WTC11 (cell line): ENCODE data around the gene SMIM29. TPM values are rescaled to one million over a fixed set of nuclear protein-coding genes. Genes with fewer than 3 reads are reported as not detected.

Source experiments
- ARID4B ChIP-seq: sonication (generic); formaldehyde crosslinking; IDR thresholded peaks from 2 replicates; pipeline ENCODE4 v1.8.0; 2023; ENCODE audit warnings: missing genetic modification reagents, mild to moderate bottlenecking, borderline replicate concordance
- ATF3 ChIP-seq: sonication (generic); formaldehyde crosslinking; conservative IDR thresholded peaks from 2 replicates; pipeline ENCODE4 v1.8.1; 2022; ENCODE audit warnings: mild to moderate bottlenecking, missing genetic modification reagents
- CDX4 ChIP-seq: fragments of 250-450 bp; sonication (Bioruptor Pico); IDR thresholded peaks from 2 replicates; pipeline ENCODE4 v1.9.0; 2021; ENCODE audit warnings: moderate library complexity, mild to moderate bottlenecking, inconsistent platforms, borderline replicate concordance
- ESRRA ChIP-seq: sonication (generic); formaldehyde crosslinking; IDR thresholded peaks from 2 replicates; pipeline ENCODE4 v1.8.1; 2022; ENCODE audit warnings: mild to moderate bottlenecking, missing genetic modification reagents, borderline replicate concordance
- IRF2 ChIP-seq: sonication (generic); formaldehyde crosslinking; IDR thresholded peaks from 2 replicates; pipeline ENCODE4 v1.8.0; 2022; ENCODE audit warnings: low read depth, missing genetic modification reagents, borderline replicate concordance
- OVOL2 ChIP-seq: fragments of 250-450 bp; sonication (Bioruptor Pico); IDR thresholded peaks from 2 replicates; pipeline ENCODE4 v1.9.0; 2021; ENCODE audit warnings: mild to moderate bottlenecking, borderline replicate concordance
- RORB ChIP-seq: fragments of 250-450 bp; sonication (Bioruptor Pico); IDR thresholded peaks from 2 replicates; pipeline ENCODE4 v1.9.0; 2021; ENCODE audit warnings: mild to moderate bottlenecking
- SMAD4 ChIP-seq: sonication (generic); formaldehyde crosslinking; IDR thresholded peaks from 2 replicates; pipeline ENCODE4 v1.8.0; 2022; ENCODE audit warnings: mild to moderate bottlenecking, missing genetic modification reagents
- SP1 ChIP-seq: sonication (generic); formaldehyde crosslinking; conservative IDR thresholded peaks from 2 replicates; pipeline ENCODE4 v1.8.1; 2022; ENCODE audit warnings: missing genetic modification reagents
- ZNF281 ChIP-seq: sonication (generic); formaldehyde crosslinking; IDR thresholded peaks from 2 replicates; pipeline ENCODE4 v1.8.0; 2023; ENCODE audit warnings: mild to moderate bottlenecking, missing genetic modification reagents
- ZNF317 ChIP-seq: sonication (generic); formaldehyde crosslinking; IDR thresholded peaks from 2 replicates; pipeline ENCODE4 v1.8.1; 2023; ENCODE audit warnings: low read depth, mild to moderate bottlenecking, moderate library complexity, missing genetic modification reagents, borderline replicate concordance
- ZNF396 ChIP-seq: fragments of 250-450 bp; sonication (Bioruptor Pico); IDR thresholded peaks from 2 replicates; pipeline ENCODE4 v1.8.0; 2021; ENCODE audit warnings: mild to moderate bottlenecking, moderate library complexity, borderline replicate concordance
- total RNA-seq: library from RNA; stranded (reverse); gene quantifications from 3 replicates; pipeline ENCODE4 v1.2.3, GENCODE V29; 2021
- TF ChIP-seq, protein P1 (sequence below): sonication (generic); formaldehyde crosslinking; IDR thresholded peaks from 2 replicates; pipeline ENCODE4 v1.8.1; 2023; ENCODE audit warnings: mild to moderate bottlenecking, missing genetic modification reagents, borderline replicate concordance
- TF ChIP-seq, protein P2 (sequence below): fragments of 250-450 bp; sonication (Bioruptor Pico); IDR thresholded peaks from 2 replicates; pipeline ENCODE4 v1.8.0; 2021; ENCODE audit warnings: mild to moderate bottlenecking
- TF ChIP-seq, protein P3 (sequence below): sonication (generic); formaldehyde crosslinking; IDR thresholded peaks from 2 replicates; pipeline ENCODE4 v1.8.1; 2022; ENCODE audit warnings: low read depth, mild to moderate bottlenecking, moderate library complexity, missing genetic modification reagents, borderline replicate concordance
- TF ChIP-seq, protein P4 (sequence below): sonication (generic); formaldehyde crosslinking; IDR thresholded peaks from 2 replicates; pipeline ENCODE4 v1.8.0; 2022; ENCODE audit warnings: mild to moderate bottlenecking, missing genetic modification reagents
- TF ChIP-seq, protein P5 (sequence below): fragments of 250-450 bp; sonication (Bioruptor Pico); conservative IDR thresholded peaks from 2 replicates; pipeline ENCODE4 v1.9.0; 2021; ENCODE audit warnings: mild to moderate bottlenecking

The SMIM29 gene
- total RNA-seq, 1 experiment from 2014 or later, result 11.7 TPM

DNA sequence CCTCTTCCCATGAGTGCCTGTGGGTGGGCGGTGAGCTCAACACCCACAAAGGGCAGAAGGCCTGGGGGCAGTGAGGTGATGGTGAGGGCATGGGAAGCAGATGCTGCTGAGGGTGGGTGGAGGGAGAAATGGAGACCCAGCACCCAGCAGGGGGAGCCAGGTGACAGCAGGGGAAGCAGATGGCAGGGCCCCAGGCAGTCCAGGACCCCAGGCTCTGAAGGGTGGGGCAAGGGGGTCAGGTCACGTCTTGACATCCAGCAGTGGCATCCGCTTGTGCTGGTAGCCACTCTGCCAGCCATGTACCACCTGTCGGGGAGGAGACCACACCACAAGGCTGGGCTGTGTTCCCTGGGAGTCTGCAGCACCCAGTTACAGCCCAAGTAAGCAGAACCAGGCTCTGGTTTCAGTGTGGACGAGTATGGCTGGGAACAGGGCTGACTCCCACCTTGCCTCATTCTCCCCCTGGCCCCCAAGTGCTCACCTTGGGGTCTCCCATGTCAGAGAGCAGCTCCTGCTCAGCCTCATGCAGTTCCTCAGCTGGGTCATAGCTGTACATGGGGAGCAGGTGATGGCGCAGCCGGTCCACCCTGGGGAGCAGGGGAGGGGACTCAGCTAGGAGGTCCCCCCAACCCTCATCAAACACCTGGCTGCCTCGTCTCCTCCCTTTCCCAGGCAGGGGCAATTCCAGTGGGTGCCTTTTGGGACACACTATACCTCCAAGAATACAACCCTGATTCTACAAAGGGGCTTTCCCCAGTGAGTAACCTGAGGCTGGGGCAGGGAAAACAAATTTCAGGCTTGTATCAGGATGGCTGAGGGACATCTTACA is 2.0 kb downstream of the SMIM29 start (continued):
- TF ChIP-seq, protein P1, sequence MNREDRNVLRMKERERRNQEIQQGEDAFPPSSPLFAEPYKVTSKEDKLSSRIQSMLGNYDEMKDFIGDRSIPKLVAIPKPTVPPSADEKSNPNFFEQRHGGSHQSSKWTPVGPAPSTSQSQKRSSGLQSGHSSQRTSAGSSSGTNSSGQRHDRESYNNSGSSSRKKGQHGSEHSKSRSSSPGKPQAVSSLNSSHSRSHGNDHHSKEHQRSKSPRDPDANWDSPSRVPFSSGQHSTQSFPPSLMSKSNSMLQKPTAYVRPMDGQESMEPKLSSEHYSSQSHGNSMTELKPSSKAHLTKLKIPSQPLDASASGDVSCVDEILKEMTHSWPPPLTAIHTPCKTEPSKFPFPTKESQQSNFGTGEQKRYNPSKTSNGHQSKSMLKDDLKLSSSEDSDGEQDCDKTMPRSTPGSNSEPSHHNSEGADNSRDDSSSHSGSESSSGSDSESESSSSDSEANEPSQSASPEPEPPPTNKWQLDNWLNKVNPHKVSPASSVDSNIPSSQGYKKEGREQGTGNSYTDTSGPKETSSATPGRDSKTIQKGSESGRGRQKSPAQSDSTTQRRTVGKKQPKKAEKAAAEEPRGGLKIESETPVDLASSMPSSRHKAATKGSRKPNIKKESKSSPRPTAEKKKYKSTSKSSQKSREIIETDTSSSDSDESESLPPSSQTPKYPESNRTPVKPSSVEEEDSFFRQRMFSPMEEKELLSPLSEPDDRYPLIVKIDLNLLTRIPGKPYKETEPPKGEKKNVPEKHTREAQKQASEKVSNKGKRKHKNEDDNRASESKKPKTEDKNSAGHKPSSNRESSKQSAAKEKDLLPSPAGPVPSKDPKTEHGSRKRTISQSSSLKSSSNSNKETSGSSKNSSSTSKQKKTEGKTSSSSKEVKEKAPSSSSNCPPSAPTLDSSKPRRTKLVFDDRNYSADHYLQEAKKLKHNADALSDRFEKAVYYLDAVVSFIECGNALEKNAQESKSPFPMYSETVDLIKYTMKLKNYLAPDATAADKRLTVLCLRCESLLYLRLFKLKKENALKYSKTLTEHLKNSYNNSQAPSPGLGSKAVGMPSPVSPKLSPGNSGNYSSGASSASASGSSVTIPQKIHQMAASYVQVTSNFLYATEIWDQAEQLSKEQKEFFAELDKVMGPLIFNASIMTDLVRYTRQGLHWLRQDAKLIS, result peak; percentile 73; the same call in 1 of the 2 replicates
- TF ChIP-seq SMAD4 (CRISPR knock-in tag) (no peak), RORB (CRISPR knock-in tag) (no peak), ARID4B (CRISPR knock-in tag) (peak; percentile 78), ATF3 (CRISPR knock-in tag) (peak; percentile 40; the same call in 1 of the 2 replicates), SP1 (CRISPR knock-in tag) (peak; percentile 90), ESRRA (CRISPR knock-in tag) (peak; percentile 82; the same call in 1 of the 2 replicates), OVOL2 (no peak), ZNF317 (CRISPR knock-in tag) (no peak), IRF2 (CRISPR knock-in tag) (peak; percentile 74; the same call in 1 of the 2 replicates), ZNF396 (no peak), CDX4 (CRISPR knock-in tag) (no peak), ZNF281 (CRISPR knock-in tag) (peak; percentile 77; the same call in 1 of the 2 replicates)
- TF ChIP-seq, protein P2, sequence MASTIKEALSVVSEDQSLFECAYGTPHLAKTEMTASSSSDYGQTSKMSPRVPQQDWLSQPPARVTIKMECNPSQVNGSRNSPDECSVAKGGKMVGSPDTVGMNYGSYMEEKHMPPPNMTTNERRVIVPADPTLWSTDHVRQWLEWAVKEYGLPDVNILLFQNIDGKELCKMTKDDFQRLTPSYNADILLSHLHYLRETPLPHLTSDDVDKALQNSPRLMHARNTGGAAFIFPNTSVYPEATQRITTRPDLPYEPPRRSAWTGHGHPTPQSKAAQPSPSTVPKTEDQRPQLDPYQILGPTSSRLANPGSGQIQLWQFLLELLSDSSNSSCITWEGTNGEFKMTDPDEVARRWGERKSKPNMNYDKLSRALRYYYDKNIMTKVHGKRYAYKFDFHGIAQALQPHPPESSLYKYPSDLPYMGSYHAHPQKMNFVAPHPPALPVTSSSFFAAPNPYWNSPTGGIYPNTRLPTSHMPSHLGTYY (CRISPR knock-in tag), result peak; percentile 94
- TF ChIP-seq, protein P3, sequence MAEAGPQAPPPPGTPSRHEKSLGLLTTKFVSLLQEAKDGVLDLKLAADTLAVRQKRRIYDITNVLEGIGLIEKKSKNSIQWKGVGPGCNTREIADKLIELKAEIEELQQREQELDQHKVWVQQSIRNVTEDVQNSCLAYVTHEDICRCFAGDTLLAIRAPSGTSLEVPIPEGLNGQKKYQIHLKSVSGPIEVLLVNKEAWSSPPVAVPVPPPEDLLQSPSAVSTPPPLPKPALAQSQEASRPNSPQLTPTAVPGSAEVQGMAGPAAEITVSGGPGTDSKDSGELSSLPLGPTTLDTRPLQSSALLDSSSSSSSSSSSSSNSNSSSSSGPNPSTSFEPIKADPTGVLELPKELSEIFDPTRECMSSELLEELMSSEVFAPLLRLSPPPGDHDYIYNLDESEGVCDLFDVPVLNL (CRISPR knock-in tag), result no peak
- TF ChIP-seq, protein P4, sequence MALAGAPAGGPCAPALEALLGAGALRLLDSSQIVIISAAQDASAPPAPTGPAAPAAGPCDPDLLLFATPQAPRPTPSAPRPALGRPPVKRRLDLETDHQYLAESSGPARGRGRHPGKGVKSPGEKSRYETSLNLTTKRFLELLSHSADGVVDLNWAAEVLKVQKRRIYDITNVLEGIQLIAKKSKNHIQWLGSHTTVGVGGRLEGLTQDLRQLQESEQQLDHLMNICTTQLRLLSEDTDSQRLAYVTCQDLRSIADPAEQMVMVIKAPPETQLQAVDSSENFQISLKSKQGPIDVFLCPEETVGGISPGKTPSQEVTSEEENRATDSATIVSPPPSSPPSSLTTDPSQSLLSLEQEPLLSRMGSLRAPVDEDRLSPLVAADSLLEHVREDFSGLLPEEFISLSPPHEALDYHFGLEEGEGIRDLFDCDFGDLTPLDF (CRISPR knock-in tag), result peak; percentile 83; the same call in 1 of the 2 replicates
- TF ChIP-seq, protein P5, sequence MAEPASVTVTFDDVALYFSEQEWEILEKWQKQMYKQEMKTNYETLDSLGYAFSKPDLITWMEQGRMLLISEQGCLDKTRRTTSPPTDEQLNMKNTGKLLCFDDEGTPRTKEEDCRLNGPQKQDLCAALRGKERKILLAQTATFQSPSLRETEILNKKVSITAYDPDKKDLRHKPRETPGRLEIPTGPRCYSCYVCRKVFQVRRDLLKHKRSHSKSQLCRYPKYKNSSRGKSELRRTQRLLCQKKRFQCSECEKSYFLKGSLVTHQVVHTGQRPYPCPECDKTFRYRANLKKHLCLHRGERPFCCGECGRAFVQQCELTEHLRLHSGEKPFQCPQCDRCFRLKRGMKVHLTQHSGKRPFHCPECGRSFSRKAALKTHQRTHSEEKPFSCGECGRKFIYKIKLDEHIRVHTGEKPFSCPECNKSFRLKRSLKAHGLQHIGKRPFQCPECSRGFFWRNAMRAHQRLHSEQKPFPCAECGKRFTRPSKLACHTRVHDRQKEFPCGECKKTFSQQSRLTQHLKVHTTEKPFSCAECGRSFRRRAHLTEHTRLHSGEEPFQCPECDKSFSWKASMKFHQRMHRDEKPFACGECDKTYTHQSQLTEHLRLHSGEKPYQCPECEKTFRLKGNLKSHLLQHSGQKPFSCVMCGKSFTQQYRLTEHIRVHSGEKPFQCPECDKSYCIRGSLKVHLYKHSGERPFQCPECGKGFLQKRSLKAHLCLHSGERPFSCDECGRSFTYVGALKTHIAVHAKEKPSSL (CRISPR knock-in tag), result peak; percentile 91
